ENCODE results near the gene HMCES. TPM values are rescaled to one million over a fixed set of nuclear protein-coding genes. Genes with fewer than 3 reads are reported as not detected.

HMCES gene
- total and polyA plus RNA-seq, 2 of the 13 experiments (the other 11 are each of a cell fraction or from before 2014, with no cell fraction given) = 16.1 to 37.5 TPM

DNA sequence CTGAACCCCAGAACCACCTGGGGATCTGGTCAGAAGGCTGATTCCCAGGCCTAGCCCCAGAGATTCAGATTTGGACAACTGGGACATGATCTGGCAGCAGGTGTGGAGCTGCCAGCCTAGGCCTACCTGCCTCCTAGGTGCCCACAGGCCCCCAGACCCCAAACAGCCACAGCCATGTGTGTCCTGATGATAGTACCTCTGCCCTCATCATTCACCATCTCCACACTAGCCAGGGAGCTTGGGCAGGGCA, 34.7 kb downstream of the HMCES start (continued):
- TF ChIP-seq AGO2 (optimal IDR thresholded peaks at IDR 0.05; ENCODE audit: low read depth, low read length) (peak; percentile 90), HNRNPK (IDR thresholded peaks at IDR 0.05; ENCODE audit: low read depth, low read length, poor library complexity, severe bottlenecking) (no peak), KLF15 (CRISPR knock-in tag; IDR thresholded peaks at IDR 0.05; ENCODE audit: borderline replicate concordance) (no peak), HES4 (CRISPR knock-in tag; IDR thresholded peaks at IDR 0.05; ENCODE audit: borderline replicate concordance) (no peak), ZNF256 (CRISPR knock-in tag; conservative IDR thresholded peaks at IDR 0.05) (no peak), AGO1 (IDR thresholded peaks at IDR 0.05; ENCODE audit: low read depth, low read length, poor library complexity, severe bottlenecking) (peak; percentile 93), ZNF883 (CRISPR knock-in tag; IDR thresholded peaks at IDR 0.05; ENCODE audit: not compliant biosample characterization) (peak; percentile 70), NBN (conservative IDR thresholded peaks at IDR 0.05) (no peak), NFE2L1 (CRISPR knock-in tag; IDR thresholded peaks at IDR 0.05; ENCODE audit: borderline replicate concordance) (peak; percentile 28; the same call in 1 of the 2 replicates), ZNF12 (CRISPR knock-in tag; IDR thresholded peaks at IDR 0.05) (no peak), SIX1 (CRISPR knock-in tag; IDR thresholded peaks at IDR 0.05; ENCODE audit: borderline replicate concordance) (no peak), SMARCE1 (IDR thresholded peaks at IDR 0.05; ENCODE audit: borderline replicate concordance) (no peak), RFX1 (IDR thresholded peaks at IDR 0.05) (no peak), IKZF4 (CRISPR knock-in tag; IDR thresholded peaks at IDR 0.05; ENCODE audit: borderline replicate concordance, low read depth, not compliant biosample characterization) (no peak), EED (CRISPR knock-in tag; IDR thresholded peaks at IDR 0.05) (0 out of 2 replicates have a peak, but pooled peaks have one; percentile 46), ZFP82 (CRISPR knock-in tag; IDR thresholded peaks at IDR 0.05; ENCODE audit: borderline replicate concordance) (no peak)
- TF ChIP-seq, protein P1, sequence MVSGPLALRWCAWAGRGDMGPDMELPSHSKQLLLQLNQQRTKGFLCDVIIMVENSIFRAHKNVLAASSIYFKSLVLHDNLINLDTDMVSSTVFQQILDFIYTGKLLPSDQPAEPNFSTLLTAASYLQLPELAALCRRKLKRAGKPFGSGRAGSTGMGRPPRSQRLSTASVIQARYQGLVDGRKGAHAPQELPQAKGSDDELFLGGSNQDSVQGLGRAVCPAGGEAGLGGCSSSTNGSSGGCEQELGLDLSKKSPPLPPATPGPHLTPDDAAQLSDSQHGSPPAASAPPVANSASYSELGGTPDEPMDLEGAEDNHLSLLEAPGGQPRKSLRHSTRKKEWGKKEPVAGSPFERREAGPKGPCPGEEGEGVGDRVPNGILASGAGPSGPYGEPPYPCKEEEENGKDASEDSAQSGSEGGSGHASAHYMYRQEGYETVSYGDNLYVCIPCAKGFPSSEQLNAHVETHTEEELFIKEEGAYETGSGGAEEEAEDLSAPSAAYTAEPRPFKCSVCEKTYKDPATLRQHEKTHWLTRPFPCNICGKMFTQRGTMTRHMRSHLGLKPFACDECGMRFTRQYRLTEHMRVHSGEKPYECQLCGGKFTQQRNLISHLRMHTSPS (CRISPR knock-in tag; IDR thresholded peaks at IDR 0.05; ENCODE audit: low read depth) = no peak
